ENCODE data around the gene BOK. TPM values are rescaled to one million over a fixed set of nuclear protein-coding genes. Genes with fewer than 3 reads are reported as not detected.

The BOK gene
- total and polyA plus RNA-seq, 10 of the 15 experiments (the other 5 are each of a cell fraction or from before 2014, with no cell fraction given) = 0.04 to 0.15 (median 0.12) TPM; not detected in 7

DNA sequence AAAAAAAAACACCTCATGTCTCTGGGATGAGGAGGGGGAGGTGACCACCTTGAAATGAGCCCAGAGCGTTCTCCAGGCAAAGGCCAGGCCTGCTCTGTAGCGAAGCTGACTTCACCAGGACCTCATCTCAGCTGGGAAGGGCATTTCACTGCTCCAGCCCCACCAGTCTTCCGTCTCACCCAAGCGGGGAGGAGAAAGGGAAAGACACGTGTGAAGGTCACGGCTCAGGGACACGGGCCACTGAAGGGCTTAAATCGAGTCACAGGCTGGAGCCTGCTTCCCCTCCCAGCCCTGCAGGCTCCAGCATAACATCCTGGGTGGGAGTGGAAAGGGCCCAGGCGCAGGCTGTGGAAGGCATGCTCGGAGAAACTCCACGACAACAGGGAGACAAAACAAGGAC, 60.3 kb downstream of the BOK start:
- H3K9ac ChIP-seq (ENCODE audit: control insufficient read depth, insufficient read depth, low read length) = no peak overlapping the region
- ChIA-PET CTCF (interaction anchor here (0.6 to 2.0 kb wide), 3 partner anchors 8 to 260 kb away, joined by 3 to 7 read pairs (median 5); no protein-coding TSS in a partner anchor), SMC1A (ENCODE audit: uncharacterized antibody, unreplicated experiment) (no interaction called here), POLR2A (interaction anchor here (0.5 to 1.5 kb wide), 3 partner anchors 12 to 265 kb away, joined by 3 to 10 read pairs (median 4); no protein-coding TSS in a partner anchor), RAD21 (ENCODE audit: unreplicated experiment) (interaction anchor here (1.0 kb wide), 1 partner anchor 400 kb away, joined by 3 read pairs; no protein-coding TSS in a partner anchor)
- H3K27me3 ChIP-seq (replicated peaks in 1 of 2; ENCODE audit: control insufficient read depth in 2 of 2, insufficient read depth in 2 of 2, low read length in 1 of 2) = no peaks in the 10 kb centered on the region
- TF ChIP-seq SREBF2 (IDR thresholded peaks at IDR 0.05; ENCODE audit: low read length) = no peak
- no peak for TF ChIP-seq SUZ12 (IDR thresholded peaks at IDR 0.05; ENCODE audit: unreplicated experiment)
- TF ChIP-seq SMAD5 (IDR thresholded peaks at IDR 0.05; ENCODE audit: low read depth) = no peak
- no peak for TF ChIP-seq SP1 (IDR thresholded peaks at IDR 0.05; ENCODE audit: low read depth, low read length)
- no peak for TF ChIP-seq TCF12 (IDR thresholded peaks at IDR 0.05; ENCODE audit: low read depth, low read length)
- H3K4me2 ChIP-seq (ENCODE audit: control insufficient read depth, insufficient read depth) = no peak overlapping the region
- H3K79me2 ChIP-seq (ENCODE audit: control insufficient read depth, insufficient read depth, low read length) = peaks cover 29% of the 10 kb centered on the region
- H3K4me3 ChIP-seq = no peak overlapping the region
- no peaks in the 10 kb centered on the region for H3K9me3 ChIP-seq (replicated peaks; ENCODE audit: control insufficient read depth, insufficient read depth, low read length)
- H3K4me1 ChIP-seq (ENCODE audit: control insufficient read depth, insufficient read depth, low read length) = peaks cover 9% of the 10 kb centered on the region
- no TSS peak for BruUV-seq (replicated peaks)
- no peak for FAIRE-seq
- no peaks in the 10 kb centered on the region for H4K20me1 ChIP-seq (ENCODE audit: control insufficient read depth, insufficient read depth)
- H3K27ac ChIP-seq (ENCODE audit: control insufficient read depth, insufficient read depth) = peak overlapping the region; percentile 77
- in situ Hi-C loops (cut with MboI) (no loop called here), intact Hi-C loops (cut with micrococcal nuclease; ENCODE audit: unreplicated experiment) (loop anchor here (10.0 kb wide), 1 partner anchor 264 kb away; the partner anchor contains the start of gene FARP2)
- H3K36me3 ChIP-seq (ENCODE audit: control insufficient read depth in 2 of 2, insufficient read depth in 2 of 2, low read length in 1 of 2) = peaks cover 2 to 4% of the 10 kb centered on the region in 2 experiments
- no peak for DNase-seq (ENCODE audit: low read depth, low spot score)
- WGBS (ENCODE audit: insufficient coverage, insufficient replicate concordance, low lambda C conversion rate, missing lambda C conversion rate) = 90% methylated on average over 10 of the region's 11 CpGs
- H2AFZ ChIP-seq (ENCODE audit: control insufficient read depth, low read depth, low read length) = no peak overlapping the region
- ATAC-seq = no peak

DNA sequence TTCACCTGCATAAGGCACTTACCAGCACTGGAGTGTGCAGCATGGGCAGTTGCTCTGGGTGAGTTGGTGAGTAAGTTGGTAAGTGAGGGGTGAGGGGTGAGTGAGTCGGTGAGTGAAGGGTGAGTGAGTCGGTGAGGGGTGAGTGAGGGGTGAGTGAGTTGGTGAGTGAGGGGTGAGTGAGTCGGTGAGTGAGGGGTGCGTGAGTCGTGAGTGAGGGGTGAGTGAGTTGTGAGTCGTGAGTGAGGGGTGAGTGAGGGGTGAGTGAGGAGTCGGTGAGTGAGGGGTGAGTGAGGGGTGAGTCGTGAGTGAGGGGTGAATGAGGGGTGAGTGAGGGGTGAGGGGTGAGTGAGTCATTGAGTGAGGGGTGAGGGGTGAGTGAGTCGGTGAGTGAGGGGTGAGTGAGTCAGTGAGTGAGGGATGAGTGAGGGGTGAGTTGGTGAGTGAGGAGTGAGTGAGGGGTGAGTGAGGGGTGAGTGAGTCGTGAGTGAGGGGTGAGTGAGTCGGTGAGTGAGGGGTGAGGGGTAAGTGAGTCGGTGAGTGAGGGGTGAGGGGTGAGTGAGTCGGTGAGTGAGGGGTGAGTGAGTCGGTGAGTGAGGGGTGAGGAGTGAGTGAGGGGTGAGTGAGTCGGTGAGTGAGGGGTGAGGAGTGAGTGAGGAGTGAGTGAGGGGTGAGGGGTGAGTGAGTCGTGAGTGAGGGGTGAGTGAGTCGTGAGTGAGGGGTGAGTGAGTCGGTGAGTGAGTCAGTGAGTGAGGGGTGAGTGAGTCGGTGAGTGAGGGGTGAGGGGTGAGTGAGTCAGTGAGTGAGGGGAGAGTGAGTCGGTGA, 61.3 kb downstream of the BOK start:
- DNase-seq (ENCODE audit: low read depth, low spot score) (no peak), FAIRE-seq (no peak), ATAC-seq (no peak)
- no TSS peak for BruUV-seq (replicated peaks)
- H3K4me3 ChIP-seq = no peak overlapping the region
- RAD21 ChIA-PET (ENCODE audit: unreplicated experiment) = no interaction called here
- in situ Hi-C loops (cut with MboI) (no loop called here), intact Hi-C loops (cut with micrococcal nuclease; ENCODE audit: unreplicated experiment) (loop anchor here (10.0 kb wide), 1 partner anchor 265 kb away; the partner anchor contains the start of gene FARP2)
- SMC1A ChIA-PET (ENCODE audit: uncharacterized antibody, unreplicated experiment) = no interaction called here
- no peak for TF ChIP-seq RELA (IDR thresholded peaks at IDR 0.05; ENCODE audit: borderline replicate concordance, partially characterized antibody)
- TF ChIP-seq, protein P1, sequence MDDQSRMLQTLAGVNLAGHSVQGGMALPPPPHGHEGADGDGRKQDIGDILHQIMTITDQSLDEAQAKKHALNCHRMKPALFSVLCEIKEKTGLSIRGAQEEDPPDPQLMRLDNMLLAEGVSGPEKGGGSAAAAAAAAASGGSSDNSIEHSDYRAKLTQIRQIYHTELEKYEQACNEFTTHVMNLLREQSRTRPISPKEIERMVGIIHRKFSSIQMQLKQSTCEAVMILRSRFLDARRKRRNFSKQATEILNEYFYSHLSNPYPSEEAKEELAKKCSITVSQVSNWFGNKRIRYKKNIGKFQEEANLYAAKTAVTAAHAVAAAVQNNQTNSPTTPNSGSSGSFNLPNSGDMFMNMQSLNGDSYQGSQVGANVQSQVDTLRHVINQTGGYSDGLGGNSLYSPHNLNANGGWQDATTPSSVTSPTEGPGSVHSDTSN (IDR thresholded peaks at IDR 0.05; ENCODE audit: insufficient replicate concordance, low read depth, low read length) = peak; percentile 1
- H3K79me2 ChIP-seq (ENCODE audit: control insufficient read depth, insufficient read depth, low read length) = peaks cover 31% of the 10 kb centered on the region
- H4K20me1 ChIP-seq (ENCODE audit: control insufficient read depth, insufficient read depth) = no peaks in the 10 kb centered on the region
- 63% methylated on average over 12 of the region's 20 CpGs for WGBS (ENCODE audit: insufficient coverage, insufficient replicate concordance, low lambda C conversion rate, missing lambda C conversion rate)
- no peak overlapping the region for H3K27ac ChIP-seq (ENCODE audit: control insufficient read depth, insufficient read depth)
- H3K27me3 ChIP-seq (replicated peaks in 1 of 2; ENCODE audit: control insufficient read depth in 2 of 2, insufficient read depth in 2 of 2, low read length in 1 of 2) = no peaks in the 10 kb centered on the region
- CTCF ChIA-PET = no interaction called here
- no peak overlapping the region for H3K9ac ChIP-seq (ENCODE audit: control insufficient read depth, insufficient read depth, low read length)
- no peaks in the 10 kb centered on the region for H3K9me3 ChIP-seq (replicated peaks; ENCODE audit: control insufficient read depth, insufficient read depth, low read length)
- POLR2A ChIA-PET = no interaction called here
- H3K4me1 ChIP-seq (ENCODE audit: control insufficient read depth, insufficient read depth, low read length) = peaks cover 9% of the 10 kb centered on the region
- H3K4me2 ChIP-seq (ENCODE audit: control insufficient read depth, insufficient read depth) = no peak overlapping the region
- no peak overlapping the region for H2AFZ ChIP-seq (ENCODE audit: control insufficient read depth, low read depth, low read length)
- peaks cover 2 to 4% of the 10 kb centered on the region in 2 experiments for H3K36me3 ChIP-seq (ENCODE audit: control insufficient read depth in 2 of 2, insufficient read depth in 2 of 2, low read length in 1 of 2)

All from GM12878 (cell line).